Activated gamma-delta T cell treated with anti-CD3 and anti-CD28 coated beads, Interleukin-2, amount 50 U/mL, for 16 hours (primary cell): ENCODE results near the gene ZDHHC18.

Experiments
- DNase-seq: peaks from one replicate; pipeline ENCODE4 v3.0.0-alpha.2; 2020; ENCODE audit warnings: low read depth

Gene ZDHHC18

GRCh38 chr1:26826261-26827105, at the start of gene ZDHHC18:
TSS of gene ZDHHC18 (plus strand) at chr1:26826688. CDS start at chr1:26826805, 117 bp downstream.
- peak; percentile 58 for DNase-seq

- no peak for DNase-seq
Measured at GRCh38 chr1:26779098-26779668, 47.3 kb upstream of the ZDHHC18 start.

DNA sequence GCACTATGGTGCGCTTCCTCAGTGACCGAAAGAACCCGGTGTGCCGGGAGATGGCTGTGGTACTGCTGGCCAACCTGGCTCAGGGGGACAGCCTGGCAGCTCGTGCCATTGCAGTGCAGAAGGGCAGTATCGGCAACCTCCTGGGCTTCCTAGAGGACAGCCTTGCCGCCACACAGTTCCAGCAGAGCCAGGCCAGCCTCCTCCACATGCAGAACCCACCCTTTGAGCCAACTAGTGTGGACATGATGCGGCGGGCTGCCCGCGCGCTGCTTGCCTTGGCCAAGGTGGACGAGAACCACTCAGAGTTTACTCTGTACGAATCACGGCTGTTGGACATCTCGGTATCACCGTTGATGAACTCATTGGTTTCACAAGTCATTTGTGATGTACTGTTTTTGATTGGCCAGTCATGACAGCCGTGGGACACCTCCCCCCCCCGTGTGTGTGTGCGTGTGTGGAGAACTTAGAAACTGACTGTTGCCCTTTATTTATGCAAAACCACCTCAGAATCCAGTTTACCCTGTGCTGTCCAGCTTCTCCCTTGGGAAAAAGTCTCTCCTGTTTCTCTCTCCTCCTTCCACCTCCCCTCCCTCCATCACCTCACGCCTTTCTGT, 46.0 kb upstream of the ZDHHC18 start:
- DNase-seq = no peak

GRCh38 chr1:26781206-26781825, 45.2 kb upstream of the ZDHHC18 start:
- no peak for DNase-seq

- no peak for DNase-seq
Measured at GRCh38 chr1:26782521-26783212, 43.8 kb upstream of the ZDHHC18 start.

DNA sequence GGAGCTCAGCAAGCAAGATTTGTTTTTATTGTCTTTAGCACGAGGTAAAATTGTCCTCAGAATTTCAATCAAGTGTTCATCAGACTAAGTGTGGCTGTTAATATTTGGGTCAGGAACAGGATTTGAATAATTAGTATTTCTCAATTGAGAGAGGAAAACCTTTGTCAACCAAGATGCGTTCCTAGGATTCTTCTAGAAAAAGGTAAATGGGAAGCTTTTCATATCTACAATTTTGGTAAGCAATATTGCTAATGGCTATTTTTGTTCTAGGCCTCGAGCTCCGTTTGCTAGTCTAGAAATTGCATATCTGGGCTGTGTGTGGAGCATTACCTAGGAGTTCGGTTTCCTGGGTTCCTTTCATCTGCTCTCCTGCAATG, 42.9 kb upstream of the ZDHHC18 start:
- DNase-seq = no peak

DNA sequence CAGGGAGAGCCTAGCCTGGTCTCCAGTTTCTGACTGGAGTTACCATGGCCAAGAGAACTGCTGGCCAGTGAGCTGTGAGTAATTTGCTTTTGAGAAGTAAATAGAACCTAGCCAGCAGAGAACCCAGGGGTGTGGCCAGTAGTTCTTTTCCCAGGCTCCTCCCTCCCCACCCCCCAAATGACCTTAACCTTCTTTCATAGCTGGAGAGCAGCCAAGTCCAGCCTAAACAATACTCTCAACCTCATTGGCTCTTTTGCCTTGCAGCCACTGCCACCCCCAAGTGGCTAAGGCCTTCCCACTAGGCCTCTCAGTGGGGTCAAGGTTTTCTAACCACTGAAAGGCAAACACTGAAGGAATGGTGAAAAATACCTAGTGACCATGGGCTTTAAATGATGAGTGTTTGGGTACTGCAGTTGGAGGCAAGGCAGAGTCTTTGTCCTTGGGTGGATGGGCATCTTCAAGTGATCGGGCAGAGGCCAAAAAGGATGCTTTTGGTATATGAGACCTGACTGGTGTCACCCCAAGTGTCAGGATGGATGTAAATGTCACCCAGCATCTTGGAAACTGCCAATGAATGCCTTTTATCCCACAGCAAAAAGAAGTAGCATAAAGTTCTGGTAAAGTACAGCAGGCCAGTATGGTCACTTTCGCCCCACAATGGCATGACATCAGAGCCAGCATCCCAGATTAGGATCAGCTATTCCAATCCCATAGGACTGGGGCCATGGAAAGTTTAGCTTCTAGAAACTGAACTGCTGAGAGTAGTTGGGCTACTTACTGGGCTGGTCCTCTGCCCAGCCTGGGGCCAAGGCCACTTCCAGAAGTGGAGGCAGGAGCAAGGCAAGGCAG, 42.2 kb upstream of the ZDHHC18 start:
- DNase-seq = no peak

GRCh38 chr1:26784886-26785285, 41.6 kb upstream of the ZDHHC18 start:
- no peak for DNase-seq

GRCh38 chr1:26785611-26786436, 40.7 kb upstream of the ZDHHC18 start:
- no peak for DNase-seq

DNA sequence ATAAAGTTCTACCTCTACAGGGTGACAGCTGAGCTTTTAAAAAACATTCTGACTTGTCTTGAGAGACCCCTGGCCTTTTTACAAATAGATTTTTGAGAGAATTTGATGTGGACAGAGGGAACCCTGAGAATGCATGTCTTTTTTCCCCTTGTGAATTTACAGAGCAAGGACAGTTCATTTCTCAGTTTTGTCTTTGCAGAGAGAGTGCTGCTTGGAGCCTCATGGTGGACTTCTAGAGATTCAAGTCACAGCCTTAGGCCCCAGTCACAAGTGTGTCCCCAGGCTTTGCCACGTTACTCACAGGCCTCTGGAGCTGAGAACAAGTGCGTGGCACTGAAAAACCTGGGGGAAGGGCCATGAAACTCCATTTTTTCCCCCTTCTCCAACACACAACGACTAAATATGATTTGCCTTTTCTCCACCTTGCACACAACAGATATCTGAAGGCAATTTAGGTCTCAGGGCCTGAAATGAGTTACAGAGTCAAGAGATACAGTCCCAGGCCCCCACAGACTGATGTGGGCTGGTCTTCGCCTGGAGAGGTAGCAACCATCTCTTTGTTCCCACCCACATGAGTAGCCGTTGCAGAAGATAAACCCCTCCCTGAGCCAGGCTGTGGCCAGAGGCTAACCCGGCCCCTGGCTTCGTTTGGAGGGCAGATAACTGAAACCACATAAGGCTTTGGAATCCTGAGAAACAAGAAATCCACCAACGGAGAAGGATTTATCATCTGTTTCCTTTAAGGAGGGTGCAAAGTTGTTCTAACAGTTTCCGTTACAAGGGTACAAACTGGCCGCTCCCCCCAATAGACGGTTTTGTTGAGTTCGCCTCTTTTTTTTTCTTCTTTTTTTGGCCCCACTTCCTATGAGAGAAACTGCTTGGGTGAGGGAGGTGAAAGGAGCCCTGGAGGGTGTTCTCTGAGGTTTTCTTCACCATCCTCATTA, 39.8 kb upstream of the ZDHHC18 start:
- DNase-seq = no peak

GRCh38 chr1:26787381-26787705, 39.1 kb upstream of the ZDHHC18 start:
- DNase-seq = peak; percentile 76

GRCh38 chr1:26787706-26788514, 38.6 kb upstream of the ZDHHC18 start, which contains the start of gene PIGV:
TSS of gene PIGV (plus strand) at chr1:26787950. CDS start at chr1:26790816, 2,866 bp downstream.
- peak; percentile 80 for DNase-seq

GRCh38 chr1:26788515-26788785, 38.0 kb upstream of the ZDHHC18 start:
- DNase-seq = no peak

DNA sequence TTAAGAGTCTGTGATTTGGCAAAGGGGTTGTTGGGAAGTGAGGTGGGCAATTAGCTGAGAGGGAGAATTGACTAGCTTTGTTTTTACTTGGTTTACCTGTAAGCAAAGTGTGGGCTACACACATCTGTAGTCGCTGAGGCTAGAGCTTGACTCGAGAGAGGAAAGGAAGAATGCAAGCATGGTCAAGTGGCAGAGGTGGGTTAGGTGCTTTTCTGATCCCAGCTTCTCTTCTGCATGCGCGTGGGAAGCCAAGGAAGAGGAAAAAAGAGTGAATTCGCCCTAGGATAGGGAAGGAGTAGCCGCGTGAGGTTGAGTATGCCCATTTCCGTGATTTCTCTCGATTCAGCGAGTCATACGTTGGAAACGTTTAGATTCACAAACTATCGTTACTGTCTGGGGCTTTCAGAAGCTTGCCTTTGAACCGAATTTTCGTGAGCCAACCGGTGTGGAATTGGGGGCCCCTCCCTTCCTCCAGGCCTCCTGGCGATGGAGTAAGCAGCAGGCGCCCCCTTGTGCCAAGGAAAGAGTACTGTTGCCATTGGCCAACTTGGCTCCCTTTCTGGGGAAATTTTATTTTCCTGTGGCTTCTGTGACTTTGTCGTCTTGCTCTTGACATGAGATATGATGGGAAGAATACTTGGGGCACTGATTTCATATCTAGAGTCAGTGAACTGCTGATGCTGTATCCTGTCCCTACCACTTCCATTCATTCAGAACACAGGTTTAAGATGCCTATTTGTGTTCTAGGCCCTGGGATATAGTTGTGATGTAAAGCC, 37.5 kb upstream of the ZDHHC18 start:
- DNase-seq = peak; percentile 82

DNA sequence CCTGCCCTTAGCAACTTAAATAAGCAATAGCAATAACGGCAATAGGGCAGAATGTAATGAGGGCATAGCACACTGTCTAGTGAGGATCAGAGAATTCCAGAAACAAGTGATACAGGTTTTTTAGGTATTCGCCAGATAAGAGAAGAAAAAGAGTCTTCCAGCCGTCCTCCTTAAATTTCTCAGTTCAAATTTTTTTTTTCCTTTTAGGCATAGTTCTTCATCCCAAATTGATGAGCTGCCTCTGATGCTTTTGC, 36.9 kb upstream of the ZDHHC18 start:
- DNase-seq = no peak

DNA sequence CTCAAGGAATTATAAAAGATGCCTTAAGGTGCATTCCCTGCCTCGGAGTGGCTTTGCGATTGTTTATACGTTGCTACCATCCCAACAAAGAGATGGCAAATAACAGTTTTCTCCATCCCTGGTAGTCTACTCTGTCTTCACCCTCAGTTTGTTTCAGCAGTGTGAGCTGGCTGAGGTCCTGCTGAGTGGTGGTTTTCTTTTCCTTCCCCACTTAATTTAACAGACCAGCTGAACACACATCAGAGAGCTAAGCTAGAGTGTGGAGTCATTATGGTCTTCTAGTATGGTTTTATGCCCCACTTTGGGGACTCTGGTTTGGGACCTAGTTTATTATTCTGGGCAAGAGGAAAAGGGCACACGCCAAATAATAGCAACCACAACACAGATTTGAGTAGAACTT, 36.6 kb upstream of the ZDHHC18 start:
- no peak for DNase-seq

- DNase-seq = no peak
Measured at GRCh38 chr1:26790551-26790953, 35.9 kb upstream of the ZDHHC18 start.

GRCh38 chr1:26791148-26791547, 35.3 kb upstream of the ZDHHC18 start:
- no peak for DNase-seq
